Caki2 (cell line): ENCODE data around the gene SHC1. TPM values are rescaled to one million over a fixed set of nuclear protein-coding genes. Genes with fewer than 3 reads are reported as not detected.
"Not testable (repeated sequence)": the region's sequence is repeated elsewhere in the genome, so short reads cannot be mapped to it uniquely, and the experiment has no call there.

Experiments
- DNase-seq: peaks from one replicate; pipeline ENCODE4 v3.0.0-alpha.2; 2015; ENCODE audit warnings: low read depth
- in situ Hi-C: cut with HindIII; loops from 2 replicates; pipeline ENCODE4 v1.10.0; 2016; ENCODE audit warnings: low sequenced_read_pairs, low pct_unique_long_range_greater_than_20kb, mixed read lengths
- total RNA-seq: library from RNA; depleted of rRNA; stranded (reverse); fragments of >200 nt; shearing (Covaris generic); gene quantifications from 2 replicates; pipeline ENCODE4 v1.2.3, GENCODE V29; 2014; ENCODE audit warnings: low replicate concordance

Gene SHC1
- total RNA-seq, 1 experiment from 2014 or later: 109 TPM

GRCh38 chr1:154982897-154983648, 12.5 kb upstream of the SHC1 start, which contains the start of gene FLAD1:
Gene FLAD1, plus strand, starts transcription at chr1:154983344. Its CDS starts 351 bp downstream, at chr1:154983695.
- DNase-seq: peak; percentile 99
- in situ Hi-C loops: no loop called here

DNA sequence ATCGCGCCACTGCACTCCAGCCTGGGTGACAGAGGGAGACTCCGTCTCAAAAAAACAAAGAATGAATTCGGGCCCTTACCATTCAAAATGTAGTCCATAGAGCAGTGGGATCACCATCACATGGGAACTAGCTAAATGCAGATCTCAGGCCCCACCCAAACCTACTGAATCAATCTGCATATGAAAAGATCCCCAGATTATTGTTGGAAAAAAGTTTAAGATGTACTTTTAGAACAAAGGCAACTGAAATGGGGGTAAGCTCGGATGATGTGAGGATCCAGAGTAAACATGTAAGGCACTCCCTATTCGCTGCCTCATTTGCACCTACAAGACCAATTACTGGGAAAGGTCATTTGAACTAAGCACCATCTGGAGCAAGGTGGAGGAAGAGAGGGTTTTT, 11.8 kb upstream of the SHC1 start:
- in situ Hi-C loops: no loop called here
- DNase-seq: peak; percentile 25

- in situ Hi-C loops: no loop called here
- no peak for DNase-seq
Measured at GRCh38 chr1:154978360-154978759, 7.8 kb upstream of the SHC1 start.

DNA sequence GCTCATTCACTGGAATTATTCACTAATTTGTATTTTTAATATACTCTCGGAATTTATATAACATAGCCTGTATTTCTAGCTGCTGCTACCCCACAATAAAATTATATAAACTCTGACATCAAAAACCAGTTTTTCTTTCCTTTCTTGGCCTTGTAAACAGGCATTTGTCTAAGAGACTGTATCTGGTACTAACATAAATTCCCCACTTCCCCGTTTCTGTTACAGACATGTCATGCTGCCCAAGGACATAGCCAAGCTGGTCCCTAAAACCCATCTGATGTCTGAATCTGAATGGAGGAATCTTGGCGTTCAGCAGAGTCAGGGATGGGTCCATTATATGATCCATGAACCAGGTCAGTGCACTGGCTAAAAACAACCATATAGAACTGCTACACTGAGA, 7.2 kb upstream of the SHC1 start:
- in situ Hi-C loops, DNase-seq: not testable (repeated sequence)

DNA sequence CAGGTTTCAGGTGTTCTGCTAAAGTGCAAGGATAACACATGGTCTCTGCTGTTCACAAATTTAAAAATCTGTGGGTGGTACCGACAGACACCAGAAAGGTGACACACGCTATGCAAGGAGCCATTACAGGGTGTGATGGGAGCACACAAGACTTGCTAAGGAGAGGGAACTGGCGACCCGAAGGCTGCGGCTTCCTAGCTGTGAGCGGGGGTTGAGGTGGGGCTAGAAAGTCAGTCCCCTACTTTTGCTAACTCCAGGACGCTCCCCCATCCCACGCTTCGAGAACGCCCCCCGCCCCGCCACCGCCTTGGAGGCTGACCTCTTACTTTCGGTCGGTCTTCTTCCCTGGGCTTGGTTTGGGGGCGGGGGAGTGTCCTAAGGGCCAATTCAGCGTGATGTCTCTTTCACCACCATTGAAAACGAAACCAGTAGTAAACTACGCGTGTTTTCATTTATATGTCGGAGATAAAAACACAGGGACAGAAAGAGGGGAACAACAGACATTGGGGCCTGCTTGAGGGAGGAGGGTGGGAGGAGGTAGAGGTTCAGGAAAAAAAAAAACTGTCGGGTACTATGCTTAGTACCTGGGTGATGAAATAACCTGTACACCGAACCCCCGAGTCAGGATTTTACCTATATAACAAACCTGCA, 5.0 kb upstream of the SHC1 start:
- peak; percentile 63 for DNase-seq
- in situ Hi-C loops: no loop called here

GRCh38 chr1:154974808-154975408, 4.4 kb upstream of the SHC1 start:
- peak; percentile 96 for DNase-seq
- in situ Hi-C loops: no loop called here

GRCh38 chr1:154974102-154974807, 3.7 kb upstream of the SHC1 start, which contains the start of gene CKS1B:
Gene CKS1B, plus strand, starts transcription at chr1:154974681. Its CDS starts 65 bp downstream, at chr1:154974746.
- DNase-seq: peak; percentile 100
- in situ Hi-C loops: no loop called here

GRCh38 chr1:154973344-154974101, 3.0 kb upstream of the SHC1 start:
- in situ Hi-C loops: no loop called here

DNA sequence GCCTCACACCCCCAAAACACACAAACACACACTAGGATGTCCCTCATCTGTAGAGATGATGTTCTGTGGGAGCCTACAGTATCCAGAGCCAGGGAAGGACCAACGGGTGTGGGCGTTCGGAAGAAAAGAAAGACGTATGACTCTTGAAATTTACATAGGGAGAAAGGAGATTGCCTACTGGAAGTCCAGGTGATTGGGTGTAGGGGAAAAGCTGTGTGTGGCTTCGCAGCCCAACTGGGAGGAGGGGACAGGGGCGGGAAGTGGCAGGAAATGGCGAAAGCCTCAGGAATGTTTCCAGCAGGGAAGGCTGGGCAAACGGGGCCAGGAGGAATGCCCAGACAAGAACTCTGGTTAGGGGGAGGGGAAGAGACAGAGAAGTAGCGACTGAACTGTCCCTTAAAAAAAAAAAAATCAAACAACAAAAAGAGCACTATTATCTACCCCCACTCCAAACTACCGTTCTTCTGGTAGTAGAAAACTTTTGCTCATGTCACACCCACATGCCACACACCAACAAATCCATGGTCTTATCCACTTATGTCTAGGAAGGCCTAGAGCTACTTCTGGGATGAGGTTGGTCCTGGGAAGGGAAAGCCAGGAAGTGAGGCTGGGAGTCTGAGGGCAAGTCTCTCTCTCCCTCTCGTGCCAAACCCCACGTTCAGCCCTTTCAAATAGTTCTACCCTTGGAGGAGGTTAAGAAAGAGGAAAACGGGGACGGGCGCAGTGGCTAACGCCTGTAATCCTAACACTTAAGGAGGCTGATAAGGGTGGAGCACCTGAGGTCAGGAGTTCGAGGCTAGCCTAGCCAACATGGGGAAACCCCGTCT, 2.2 kb upstream of the SHC1 start:
- peak; percentile 97 for DNase-seq
- in situ Hi-C loops: no loop called here

More at GRCh38 chr1:154973344-154974101, 3.0 kb upstream of the SHC1 start:
- DNase-seq: peak; percentile 98

- in situ Hi-C loops: no loop called here
- DNase-seq: no peak
Measured at GRCh38 chr1:154972213-154972516, 1.6 kb upstream of the SHC1 start.

DNA sequence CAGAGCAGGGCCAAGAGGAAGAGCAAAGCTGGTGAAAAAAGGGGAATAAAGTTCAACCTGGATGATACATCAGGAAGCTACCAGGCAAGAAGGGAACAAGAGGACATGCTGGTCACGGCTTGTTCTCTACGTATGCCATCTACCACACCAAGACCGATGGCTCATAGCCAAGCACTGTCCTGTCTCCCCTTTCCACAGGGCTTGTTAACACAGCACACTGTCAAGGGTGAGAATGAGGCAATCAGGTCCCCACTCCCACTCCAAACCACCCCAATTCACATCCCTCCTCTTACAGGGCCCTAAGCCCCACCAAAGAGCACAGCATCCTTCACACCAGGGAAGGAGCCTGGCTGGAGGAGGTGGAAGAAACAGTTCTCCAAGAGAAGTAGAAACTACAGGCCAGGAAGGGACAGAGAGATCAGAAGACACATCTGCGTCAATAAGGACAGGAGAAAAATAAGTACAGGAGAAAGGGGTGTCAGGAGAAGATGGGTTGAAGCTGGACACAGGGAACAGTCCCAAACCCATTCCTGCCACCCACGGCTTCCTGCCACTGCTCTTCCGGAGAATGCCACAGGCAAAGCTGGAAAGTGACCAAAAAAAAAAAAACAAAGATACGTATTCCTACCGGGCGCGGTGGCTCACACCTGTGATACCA, 923 bp upstream of the SHC1 start:
- no peak for DNase-seq

DNA sequence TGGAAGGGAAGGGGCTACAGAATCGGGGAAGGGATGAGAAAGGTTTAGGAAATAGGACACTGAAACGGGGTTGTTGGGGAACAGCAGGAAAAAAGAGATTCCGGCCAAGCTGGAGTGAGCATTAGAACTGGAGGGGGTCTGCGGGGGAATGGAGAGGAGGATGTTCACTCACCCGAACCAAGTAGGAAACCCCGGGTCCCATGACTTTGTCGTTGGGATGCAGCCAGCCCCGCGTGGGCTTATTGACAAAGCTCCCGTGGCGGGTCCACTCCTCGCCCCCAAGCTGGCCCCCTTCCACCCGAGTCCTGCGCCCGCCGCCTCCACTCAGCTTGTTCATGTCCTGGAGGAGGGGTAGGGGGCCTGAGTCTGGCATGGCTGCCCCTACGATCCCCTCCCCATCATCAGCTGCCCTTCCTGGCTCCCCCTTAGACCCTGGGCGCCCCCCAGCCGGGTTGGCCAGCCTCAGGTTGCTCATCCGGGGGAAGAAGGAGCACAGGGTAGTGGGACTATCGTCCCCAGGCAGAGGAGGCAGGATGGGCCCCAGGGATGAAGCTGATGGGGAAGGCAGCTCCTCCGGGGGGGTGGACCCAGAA, 591 bp downstream of the SHC1 start:
- no peak for DNase-seq
- in situ Hi-C loops: no loop called here

More for the DNA sequence above, 923 bp upstream of the SHC1 start:
- in situ Hi-C loops: no loop called here

DNA sequence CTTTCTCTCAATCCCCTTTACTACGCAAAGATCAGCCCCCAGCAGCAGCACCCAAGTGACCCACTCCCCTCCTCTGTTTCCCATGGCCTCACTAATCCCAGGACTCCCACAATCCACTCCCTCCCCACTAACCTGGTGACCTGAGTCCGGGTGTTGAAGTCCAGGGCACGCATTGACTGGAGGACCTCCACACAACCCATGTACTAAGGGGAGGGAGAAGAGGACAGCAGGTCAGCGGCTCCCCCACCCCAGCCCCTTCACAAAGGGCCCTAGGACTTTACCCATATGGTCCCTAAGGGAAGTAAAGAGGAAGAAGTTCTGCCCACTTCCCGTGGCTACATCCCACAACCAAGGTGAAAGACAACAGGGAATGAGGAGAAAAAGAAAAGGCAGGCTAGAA, 1.3 kb downstream of the SHC1 start:
- in situ Hi-C loops: no loop called here
- DNase-seq: no peak

- no peak for DNase-seq
- in situ Hi-C loops: no loop called here
Measured at GRCh38 chr1:154968731-154969130, 1.8 kb downstream of the SHC1 start.

DNA sequence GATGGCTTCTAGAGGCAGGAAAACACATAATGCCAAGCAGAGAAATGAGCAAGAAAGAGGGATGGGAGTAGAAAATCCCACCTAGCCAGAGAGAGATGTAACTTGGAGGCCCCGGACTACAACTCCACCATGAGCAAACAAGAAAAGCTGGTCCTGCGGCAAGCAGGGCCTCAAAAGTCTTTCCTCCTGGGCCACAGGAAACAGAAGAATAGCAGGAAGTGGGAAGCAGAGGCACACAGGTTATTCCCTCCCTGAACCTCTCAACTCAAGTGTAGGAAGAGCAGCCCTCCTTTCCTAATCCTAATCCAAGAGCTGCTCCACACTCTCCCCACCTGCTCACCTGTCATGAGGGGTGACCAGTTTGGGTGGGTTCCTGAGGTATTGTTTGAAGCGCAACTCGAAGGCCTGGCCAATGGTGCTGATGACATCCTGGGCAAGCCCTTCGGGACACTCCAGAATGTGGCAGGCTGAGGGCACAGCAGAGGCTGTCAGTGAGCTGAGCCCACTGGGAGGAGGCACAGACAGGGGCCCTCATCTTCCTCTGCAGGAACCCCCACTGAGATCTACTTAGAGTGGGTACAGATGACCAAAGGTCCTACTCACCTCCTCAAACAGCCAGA, 3.1 kb downstream of the SHC1 start:
- DNase-seq: no peak
- in situ Hi-C loops: no loop called here

DNA sequence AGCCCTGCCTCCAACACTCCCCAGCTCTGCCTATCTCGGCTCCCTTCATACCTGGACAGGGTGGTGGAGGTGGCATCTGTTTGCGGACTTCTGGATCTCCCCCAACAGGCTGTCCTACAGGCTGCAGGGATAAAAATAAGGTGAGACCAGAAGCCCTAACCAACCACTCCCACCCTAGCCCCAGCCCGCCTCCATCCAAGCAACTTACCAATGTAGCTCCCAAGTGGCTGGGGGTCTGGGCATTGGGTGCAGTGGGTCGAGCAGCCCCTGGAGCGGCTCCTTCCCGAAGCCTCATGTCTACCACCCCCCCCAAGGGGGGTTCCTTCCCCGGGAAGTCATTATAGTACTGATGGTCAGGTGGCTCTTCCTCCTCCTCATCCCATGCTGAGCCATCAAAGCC, 4.4 kb downstream of the SHC1 start:
- in situ Hi-C loops: no loop called here
- no peak for DNase-seq
